ENCODE measurements around the gene CSRP2.

- TF ChIP-seq EZH2 (IDR thresholded peaks at IDR 0.05; ENCODE audit: low read length, missing control alignments): no peak
- TF ChIP-seq, protein P1, sequence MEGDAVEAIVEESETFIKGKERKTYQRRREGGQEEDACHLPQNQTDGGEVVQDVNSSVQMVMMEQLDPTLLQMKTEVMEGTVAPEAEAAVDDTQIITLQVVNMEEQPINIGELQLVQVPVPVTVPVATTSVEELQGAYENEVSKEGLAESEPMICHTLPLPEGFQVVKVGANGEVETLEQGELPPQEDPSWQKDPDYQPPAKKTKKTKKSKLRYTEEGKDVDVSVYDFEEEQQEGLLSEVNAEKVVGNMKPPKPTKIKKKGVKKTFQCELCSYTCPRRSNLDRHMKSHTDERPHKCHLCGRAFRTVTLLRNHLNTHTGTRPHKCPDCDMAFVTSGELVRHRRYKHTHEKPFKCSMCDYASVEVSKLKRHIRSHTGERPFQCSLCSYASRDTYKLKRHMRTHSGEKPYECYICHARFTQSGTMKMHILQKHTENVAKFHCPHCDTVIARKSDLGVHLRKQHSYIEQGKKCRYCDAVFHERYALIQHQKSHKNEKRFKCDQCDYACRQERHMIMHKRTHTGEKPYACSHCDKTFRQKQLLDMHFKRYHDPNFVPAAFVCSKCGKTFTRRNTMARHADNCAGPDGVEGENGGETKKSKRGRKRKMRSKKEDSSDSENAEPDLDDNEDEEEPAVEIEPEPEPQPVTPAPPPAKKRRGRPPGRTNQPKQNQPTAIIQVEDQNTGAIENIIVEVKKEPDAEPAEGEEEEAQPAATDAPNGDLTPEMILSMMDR (conservative IDR thresholded peaks at IDR 0.05 in 1 of 2, IDR thresholded peaks at IDR 0.05 in 1 of 2; ENCODE audit: low read depth in 1 of 2, low read length in 2 of 2): no peak
Observed at GRCh38 chr12:76866151-76866567, 12.7 kb downstream of the CSRP2 start.

Data from fibroblast of lung (primary cell).